Measurements from ENCODE around the gene BCR.

The BCR gene

DNA sequence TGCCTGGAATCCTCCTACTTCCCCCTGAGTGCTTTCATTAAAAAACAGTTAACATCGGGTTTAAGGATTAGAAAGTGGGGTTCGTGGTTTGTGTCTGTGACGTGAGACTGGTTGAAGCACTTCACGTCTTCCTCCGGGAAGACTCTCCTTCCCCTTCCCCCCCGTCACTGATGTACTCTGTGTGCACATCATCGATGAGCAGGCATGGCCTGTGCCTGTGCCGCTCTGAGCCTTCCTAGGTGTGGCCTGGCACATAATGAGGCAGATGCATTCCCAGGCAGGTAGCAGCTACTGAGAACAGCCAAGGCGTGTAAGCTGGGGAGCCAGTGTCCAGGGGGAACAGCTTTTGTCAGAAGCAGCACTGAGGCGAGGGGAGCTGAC, 93.8 kb downstream of the BCR start:
- DNase-seq (ENCODE audit: low read depth, low spot score): no peak

DNA sequence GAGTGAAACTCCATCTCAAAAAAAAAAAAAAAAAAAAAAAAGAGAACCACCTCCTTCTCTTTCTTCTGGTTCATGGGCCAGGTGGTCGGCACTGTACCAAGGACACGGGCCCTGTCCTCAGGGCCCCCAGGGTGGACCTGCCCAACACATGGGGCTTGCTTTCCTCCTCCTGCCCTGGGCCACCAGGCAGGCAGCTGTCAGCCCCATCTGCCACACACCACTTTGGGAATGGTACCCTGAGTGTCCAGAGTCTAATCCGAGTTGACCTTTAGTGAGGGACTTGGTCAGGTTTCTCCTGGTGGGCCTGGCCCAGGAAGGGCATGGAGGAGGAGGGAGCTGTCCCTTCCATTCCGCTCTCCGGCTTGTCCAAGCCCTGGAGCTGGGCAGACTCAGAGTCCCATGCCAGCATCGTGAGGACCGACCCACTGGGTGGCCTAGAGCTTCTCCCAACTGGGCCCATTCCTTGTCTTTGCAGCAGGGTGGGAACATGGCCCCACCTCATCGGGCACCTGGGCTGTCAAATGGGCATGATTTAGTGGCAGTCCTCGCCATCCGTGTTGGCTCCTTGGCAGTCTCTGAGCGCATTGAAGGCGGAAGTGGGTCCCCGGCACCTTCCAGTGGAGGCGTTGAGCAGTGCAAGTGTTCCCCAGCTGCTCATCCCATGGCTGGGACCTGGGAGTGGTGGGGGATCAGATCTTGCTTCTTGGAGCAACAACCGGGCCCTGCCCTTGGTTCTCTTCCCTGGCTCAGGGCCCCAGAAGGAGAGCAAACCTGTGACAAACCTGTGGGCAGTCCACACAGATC, 94.8 kb downstream of the BCR start:
- no peak for DNase-seq (ENCODE audit: low read depth, low spot score)

DNA sequence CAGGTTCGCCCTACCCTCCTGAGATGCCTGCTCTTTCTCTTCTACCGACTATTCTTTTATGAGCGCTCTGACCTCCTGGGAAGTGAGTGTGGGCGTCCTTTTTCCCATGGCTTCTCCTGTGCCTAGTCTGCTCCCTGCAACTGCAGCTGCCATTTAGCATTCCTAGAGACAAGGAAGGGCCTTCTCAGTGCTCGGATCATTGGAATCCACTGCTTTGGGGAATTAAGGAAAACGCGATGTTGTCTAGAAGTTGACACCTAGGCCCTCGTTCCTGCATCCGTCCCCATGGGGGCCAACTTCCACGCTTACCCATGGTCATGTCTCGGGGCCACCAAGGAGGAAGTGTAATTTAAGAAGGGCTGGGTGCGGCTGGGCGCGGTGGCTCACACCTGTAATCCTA, 95.4 kb downstream of the BCR start:
- DNase-seq (ENCODE audit: low read depth, low spot score): no peak

DNA sequence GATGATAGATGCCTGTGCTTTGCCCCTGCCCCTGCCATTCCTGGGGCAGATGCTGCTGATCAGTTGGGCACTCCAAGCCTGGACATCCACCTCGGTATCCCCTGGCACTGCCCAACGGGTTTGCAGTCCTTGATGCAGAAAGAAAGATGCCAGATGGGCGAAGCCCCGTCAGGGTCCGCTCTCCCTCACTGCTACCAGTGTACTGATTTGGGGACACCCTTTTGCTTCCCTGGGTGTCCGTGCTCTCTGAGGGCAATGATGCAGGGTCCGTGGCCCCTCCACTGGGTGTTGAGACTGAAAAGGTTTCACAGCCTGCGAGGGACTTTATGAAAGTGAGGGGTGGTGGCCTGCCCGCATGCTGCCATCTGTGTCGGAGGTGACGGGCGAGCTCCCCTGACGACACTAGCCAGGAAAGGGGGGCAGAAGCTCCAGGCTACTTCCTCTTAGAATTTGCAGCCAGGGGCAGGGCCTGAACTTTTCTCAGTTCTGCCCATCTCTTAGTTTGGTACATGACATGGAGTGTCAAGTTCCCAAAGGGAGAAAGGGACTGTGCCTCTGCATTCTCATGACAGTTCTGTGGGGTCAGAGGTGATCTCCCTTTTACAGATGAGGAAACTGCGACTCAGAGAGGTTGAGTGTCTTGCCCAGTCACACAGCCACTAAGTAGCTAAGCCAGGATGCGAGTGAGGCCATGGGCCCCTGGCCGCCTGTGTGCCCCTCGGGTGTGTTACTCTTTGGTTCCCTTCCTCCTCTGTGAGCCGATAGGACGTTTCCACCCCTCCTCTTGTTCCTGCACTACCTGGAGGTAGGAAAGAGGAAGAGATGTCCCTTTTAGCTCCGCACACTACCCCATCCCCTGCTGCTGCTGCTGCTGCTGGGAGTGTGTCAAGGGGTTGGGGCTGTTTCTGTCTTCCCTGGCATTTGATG, 96.6 kb downstream of the BCR start:
- DNase-seq (ENCODE audit: low read depth, low spot score): no peak

DNA sequence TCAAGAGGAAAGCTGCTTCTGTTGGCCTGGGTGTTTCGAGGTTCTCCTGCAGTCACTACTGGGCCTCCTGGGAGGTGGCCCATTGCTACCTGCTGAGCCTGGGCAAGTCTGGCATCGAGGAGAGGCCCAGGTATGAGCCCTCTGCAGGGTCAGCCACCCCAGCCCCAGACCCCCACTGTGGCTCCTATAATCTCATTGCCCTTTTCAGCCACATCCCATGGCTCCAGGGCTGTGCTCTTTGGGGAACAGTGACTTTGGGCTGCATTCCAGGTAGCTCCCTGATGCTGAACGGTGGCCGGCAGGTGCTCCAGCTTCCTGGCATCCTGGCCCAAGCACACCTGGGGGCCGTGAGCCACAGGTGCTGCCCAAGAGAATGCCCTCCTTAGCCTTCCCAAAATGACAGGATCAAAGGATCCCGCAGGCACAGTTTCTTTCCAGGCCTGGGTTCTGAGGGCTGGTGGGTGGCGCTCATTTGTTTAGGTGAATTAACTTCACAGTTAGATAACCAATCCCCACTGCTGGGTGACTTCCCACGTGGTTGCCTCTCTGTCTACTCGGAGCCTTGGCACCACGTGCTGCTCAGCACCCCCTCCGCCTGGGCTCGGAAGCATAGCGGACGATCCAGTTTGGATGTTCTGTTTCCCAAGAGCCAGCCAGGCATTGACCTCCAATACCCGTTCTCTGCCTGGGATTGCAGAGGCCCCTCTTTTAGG, 97.4 kb downstream of the BCR start:
- no peak for DNase-seq (ENCODE audit: low read depth, low spot score)

DNA sequence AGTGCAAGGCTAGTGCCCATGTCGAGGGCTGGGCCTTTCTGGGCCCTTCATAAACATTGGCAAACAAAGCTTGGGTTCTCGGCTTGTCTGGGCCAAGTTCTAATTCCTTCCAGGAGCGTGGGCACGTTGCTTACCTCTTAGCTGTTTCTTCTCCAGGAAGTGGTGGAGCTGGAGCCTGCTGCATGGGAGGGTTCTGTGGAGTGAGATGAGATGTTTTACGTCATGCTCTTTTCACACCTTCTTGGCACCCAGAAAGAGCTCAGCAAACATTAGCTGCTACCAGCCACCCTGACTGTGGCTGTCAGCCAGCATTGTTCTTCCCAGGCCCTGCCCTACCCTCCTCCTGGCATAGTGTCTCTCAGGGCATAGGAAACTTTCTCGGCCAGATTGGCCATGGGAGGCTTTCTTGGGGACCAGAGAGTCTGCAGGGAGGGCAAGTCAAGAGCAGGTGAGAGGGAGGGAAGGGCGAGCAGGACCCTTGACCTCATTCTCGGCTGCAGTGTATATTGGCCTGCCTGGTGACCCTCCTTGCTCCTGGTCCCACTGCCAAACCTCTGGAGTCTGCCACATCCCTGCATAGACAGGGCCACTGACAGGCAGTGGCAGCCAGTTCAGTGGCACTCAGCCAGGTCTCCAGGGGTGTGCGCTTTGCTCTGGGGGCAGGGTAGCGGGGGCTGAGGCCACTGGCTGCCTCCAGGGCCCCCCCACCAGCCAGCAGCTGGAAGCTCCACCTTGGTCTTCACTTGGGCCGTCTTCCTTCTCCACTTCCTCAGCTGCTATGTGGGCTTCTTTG, 98.8 kb downstream of the BCR start:
- no peak for DNase-seq (ENCODE audit: low read depth, low spot score)

DNA sequence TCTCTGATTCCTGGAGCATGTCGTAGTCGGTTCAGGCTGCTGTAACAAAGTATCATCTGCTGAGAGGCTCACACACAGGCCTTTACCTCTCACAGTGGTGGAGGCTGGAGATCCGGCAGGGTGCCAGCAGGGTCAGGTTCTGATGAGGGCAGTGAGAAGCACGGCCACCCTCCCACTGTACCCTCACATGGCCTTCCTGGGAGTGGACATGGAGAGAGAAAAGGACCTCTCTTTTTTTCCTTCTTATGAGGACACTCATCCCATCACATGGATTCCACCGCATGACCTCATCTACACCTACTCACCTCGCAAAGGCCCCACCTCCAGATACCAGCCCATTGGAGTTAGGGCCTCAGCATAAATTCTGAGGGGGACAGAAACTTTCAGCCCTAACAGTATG, 99.5 kb downstream of the BCR start:
- DNase-seq (ENCODE audit: low read depth, low spot score): no peak

DNA sequence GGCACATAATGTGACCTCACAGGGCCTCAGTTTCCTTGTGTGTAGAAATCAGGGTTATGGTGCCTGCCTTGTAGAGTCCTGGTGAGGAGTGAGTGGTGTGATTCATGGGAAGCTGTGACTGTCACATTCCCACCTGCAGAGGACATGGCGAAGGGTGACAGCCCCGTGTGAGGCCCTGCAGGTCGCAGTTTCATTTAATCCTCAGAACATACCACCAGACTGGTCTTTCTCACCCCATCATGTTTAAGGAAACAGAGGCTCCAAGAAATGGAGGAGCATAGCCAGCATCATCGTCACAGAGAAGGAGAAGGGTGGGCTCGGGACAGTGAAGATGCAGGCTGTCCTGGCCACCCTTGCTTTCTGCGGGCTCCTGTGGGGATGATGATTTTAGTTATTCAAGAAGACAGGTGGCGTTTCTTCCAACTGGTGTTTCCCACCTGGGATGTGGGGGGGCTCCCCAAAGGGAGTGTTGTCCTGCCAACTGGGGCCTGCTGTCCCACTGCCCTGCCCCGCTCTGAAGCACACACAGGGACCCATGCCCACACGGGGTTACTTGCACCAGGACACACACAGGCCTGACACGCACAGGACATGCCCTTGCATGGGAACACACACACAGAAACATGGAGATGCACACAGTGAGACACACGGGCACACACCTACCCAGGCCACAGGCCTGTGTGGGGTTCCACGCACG, 100.2 kb downstream of the BCR start:
- DNase-seq (ENCODE audit: low read depth, low spot score): no peak

DNA sequence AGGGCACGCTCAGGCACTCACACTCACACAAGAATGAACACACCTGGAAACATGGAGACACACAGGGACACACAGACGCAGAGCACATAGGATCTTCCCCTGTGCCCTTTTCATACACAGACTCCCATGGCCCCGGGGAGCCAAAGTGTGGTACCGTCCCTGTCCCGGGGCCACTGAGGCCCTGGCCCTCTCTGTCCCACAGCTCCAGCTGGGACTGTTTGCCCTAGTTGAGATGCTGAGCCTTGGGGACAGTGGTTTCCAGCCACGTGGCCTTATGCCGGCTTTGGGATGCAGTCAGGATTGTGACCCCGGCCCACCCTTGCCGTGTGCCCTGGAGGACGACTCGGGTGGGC, 100.7 kb downstream of the BCR start:
- no peak for DNase-seq (ENCODE audit: low read depth, low spot score)

DNA sequence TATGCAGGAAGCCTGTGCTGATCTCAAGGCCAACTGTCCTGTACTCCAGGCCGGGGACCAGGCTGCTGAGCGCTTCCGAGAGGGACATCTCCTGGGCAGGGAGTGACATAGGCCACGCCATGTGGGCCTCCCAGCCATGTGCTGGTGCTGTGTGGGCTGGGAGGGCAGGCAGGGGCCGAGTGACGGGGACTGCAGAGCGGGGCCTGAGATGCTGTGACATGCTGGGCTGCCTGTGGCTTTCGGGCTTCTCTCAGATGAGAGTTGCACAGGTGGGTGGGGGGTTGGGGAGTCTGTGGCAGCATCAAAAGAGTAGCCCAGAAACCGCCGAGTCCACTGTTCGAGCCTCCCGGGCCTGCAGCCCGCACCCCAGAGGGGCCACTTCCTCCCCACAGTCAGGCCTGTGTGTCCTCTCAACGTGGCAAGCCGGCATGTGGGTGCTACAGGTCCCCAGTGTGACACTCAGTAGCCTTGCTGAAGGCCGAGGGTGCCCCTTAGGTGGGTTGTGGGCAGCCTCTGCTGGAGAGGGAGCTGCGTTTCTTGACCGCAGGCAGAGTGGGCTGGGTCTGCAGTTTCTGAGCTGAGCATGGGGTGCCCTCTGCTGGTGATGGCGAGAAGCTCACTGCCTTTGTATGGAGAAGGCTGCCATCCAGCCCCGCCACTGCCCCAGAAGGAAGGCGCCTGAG, 101.2 kb downstream of the BCR start:
- peak; percentile 92 for DNase-seq (ENCODE audit: low read depth, low spot score)

DNA sequence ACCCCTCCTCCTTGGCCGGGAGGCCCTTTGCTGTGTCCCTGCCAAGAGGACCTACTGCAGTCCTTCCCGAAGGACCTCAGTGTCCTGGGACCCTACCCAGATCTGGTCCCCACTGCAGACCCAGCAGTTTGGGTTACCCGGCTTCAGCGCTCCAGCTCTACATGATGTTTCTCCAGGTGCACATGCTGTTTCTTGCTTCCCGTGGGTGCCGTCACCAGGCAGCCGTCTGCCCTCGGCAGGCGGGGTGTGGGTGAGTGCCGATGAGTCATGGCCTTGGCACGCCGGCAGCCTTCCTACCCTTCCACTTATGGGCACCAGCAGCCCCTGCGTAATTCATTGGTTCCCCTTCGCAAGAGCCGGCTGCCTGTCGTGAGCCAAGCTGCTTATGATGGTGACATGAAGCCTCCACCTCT, 101.8 kb downstream of the BCR start:
- no peak for DNase-seq (ENCODE audit: low read depth, low spot score)

DNA sequence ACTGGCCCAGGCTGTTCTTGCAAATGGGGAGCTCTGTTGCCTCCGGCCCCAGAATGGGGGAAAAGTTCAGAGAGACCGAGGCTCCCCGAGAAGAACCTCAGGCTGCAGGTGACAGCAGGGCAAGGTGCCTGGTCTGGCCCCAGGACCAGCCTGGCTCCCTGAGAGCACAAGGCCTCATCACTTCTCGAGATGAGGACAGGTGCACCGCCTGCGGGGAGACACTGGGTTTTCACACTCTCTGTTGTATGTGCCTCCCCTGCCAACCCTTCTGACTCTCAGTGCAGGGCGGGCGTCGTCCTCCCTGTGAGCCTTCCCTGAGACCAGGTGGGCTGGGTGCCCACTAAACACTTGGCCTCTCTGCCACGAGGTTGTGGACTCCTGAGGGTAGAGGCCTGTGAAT, 102.2 kb downstream of the BCR start:
- no peak for DNase-seq (ENCODE audit: low read depth, low spot score)

DNA sequence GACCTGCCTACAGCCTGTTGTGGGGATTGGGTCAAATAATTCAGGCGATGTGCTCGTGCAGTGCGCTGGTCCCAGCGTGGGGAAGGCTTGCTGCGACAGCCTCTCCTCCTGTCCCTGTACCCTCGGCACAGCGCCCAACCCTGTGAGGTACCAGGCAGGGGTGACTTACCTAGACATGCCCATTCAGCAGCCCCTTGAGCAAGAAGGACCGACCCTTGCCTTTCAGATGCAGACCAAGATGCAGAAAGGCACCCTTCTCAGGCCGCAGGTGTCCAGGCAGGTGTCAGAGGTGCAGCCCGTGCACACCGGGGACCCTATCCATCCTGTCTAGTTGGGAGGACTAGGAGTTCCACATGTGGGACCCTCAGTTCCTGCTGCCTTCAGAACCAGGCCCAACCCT, 102.7 kb downstream of the BCR start:
- no peak for DNase-seq (ENCODE audit: low read depth, low spot score)

DNA sequence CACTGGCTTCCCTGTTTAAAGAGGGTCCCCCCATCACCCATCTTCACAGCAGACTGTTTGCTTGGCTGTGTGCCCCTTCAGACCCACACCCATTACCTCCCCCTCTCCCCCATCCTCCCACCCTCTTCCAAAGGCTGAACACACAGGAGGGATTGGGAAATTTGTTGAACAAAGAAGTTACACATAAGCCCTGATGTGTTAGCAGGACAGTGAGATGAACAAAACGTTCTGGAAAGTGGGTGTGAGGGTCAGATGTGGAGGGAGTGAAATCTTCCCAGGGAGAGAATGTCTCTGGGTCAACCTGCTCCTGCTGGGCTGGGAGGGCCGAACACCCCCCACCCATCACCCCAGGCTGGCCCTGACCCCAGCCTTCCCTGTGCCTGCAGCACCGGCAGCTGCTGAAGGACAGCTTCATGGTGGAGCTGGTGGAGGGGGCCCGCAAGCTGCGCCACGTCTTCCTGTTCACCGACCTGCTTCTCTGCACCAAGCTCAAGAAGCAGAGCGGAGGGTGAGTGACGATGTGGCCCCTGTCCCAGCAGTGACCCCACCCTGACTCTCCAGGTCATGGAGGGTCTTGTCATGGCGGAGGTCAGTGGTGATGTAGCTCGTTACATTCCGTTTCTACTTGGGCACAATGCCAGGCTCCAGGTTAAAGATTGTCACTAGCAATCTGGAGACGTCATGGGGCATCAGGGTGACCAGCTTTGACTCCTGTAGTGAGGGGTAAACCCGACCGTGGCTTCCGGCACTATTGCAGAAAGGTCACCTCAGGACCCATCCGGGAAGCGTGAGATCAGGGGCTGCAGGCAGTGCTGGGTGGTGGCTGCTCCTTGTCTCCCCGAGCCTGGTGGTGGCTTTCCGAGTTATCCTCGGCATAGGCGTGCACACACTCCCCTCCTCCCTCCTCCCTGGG, 103.5 kb downstream of the BCR start:
- DNase-seq (ENCODE audit: low read depth, low spot score): no peak

DNA sequence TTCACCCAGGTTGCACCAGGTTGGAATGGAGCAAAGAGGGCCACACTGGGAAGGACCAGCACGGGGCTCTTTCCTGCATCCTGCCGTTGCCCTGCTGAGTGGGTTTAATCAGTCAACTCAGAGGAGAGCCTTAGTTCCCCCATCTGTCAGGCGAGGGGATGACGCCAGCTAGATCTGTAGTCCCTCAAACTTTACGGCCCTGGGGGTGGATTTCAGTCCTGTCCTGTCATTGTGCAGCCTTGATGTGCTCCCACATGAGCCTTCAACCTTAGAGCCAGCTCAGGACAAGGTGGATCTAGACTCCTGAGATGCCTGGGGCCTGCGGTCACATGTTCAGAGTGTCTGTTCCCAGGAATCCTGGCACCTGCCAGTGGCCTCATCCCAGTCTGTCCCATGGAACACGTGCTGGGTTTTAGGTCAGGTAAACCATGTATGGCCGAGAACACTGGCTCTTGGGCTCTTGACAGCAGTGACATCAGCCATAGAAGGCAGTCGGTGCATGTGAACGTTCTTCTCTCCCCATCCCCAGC, 104.3 kb downstream of the BCR start:
- no peak for DNase-seq (ENCODE audit: low read depth, low spot score)

DNA sequence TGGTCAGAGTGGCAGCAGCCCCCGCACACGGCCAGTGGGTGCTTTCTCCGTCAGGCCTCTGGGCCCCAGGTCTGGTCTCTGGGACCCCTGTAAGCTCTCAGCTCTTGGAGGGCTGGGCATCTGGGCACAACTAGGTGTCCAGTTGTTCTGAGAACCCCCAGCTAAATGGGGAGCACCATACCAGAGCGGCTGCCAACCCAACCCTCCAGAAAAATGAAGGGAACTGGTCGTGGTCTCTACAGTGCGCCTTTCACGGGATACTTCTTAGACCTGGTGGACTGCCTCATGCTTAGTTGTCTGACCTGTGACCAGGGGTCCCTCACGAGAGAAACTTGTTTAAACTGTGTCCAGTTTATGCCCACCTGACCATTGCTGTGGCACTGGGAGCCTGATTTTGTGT, 104.9 kb downstream of the BCR start:
- no peak for DNase-seq (ENCODE audit: low read depth, low spot score)

DNA sequence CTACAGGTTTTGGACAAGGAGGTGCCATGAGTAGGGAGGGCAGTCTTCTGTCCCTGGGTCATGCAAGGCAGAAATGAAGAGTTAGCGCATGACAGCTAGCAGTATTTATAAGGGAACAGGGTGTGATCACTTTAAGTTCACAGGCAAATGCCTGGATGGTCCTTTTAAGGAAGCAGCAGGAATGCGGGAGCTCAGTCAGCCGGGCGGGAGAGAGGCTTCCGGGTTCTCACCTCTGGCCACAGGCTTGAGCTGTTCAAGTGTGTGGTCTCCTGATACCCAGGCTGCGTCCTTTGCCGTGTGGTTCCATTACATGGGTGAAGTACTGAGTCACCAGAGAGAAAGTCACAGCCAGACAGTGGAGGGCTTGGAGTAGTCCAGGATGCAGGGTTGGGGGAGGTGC, 105.4 kb downstream of the BCR start:
- no peak for DNase-seq (ENCODE audit: low read depth, low spot score)

DNA sequence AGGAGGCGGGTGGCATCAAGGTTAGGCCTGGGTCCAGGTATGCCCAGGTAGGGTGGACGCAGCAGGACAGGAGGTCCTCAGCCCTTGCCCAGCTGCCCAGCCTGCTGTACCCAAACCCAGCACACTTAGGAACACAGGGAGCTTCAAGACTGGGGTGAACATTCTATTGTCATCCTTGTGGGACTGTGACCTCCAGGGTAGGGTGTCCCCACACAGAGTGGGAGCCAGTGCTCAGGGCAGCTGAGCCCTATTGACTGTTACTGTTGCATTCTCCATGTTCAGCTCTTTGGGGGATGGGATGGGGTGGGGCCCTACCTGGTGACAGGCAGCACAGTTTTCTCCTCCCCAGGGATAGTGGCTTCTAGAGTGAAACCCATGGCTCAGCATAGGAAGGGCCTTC, 106.0 kb downstream of the BCR start:
- DNase-seq (ENCODE audit: low read depth, low spot score): no peak
